ENCODE results near the gene FXYD6. TPM values are rescaled to one million over a fixed set of nuclear protein-coding genes. Genes with fewer than 3 reads are reported as not detected.
A peak's percentile ranks its signal among the peaks of the same experiment; 100 is the strongest.

The FXYD6 gene
- total RNA-seq, 1 donor from 2014 or later, result 10.5 TPM

- H3K9ac ChIP-seq (ENCODE audit: low read length), result no peak overlapping the region
- no peaks in the 10 kb centered on the region for H3K36me3 Mint-ChIP-seq (ENCODE audit: low read depth, unreplicated experiment)
- H3K4me3 Mint-ChIP-seq (ENCODE audit: unreplicated experiment), result no peak overlapping the region
- no peaks in the 10 kb centered on the region for H3K9me3 ChIP-seq (ENCODE audit: insufficient read depth, low read depth, low read length)
- no peak overlapping the region for H2AFZ ChIP-seq (ENCODE audit: low read depth, low read length)
- no peaks in the 10 kb centered on the region for H3K79me2 ChIP-seq (ENCODE audit: insufficient read depth, low read length)
- peaks cover 56% of the 10 kb centered on the region for H3K27me3 ChIP-seq (ENCODE audit: insufficient read depth, low read length)
- H3K27ac Mint-ChIP-seq (ENCODE audit: unreplicated experiment), result no peak overlapping the region
- peaks cover 4% of the 10 kb centered on the region for H4K20me1 ChIP-seq (ENCODE audit: insufficient read depth, low read length)
- no peak overlapping the region for H3K27ac ChIP-seq (ENCODE audit: low read depth, low read length)
- H3K4me1 ChIP-seq (ENCODE audit: insufficient read depth, low read length), result peaks cover 5% of the 10 kb centered on the region
- no peaks in the 10 kb centered on the region for H3K36me3 ChIP-seq (ENCODE audit: insufficient read depth, low read length)
- H3K4me3 ChIP-seq (ENCODE audit: insufficient read depth, low read depth, low read length), result no peak overlapping the region
- FAIRE-seq, result no peak
- no peak for DNase-seq (ENCODE audit: low read depth)
- H3K9me3 Mint-ChIP-seq (ENCODE audit: unreplicated experiment), result peaks cover 3% of the 10 kb centered on the region
- TF ChIP-seq EZH2 (IDR thresholded peaks at IDR 0.05; ENCODE audit: insufficient read depth, low read length), result no peak
- TF ChIP-seq CTCF (IDR thresholded peaks at IDR 0.05; ENCODE audit: insufficient read depth, low read depth, low read length), result no peak
- peaks cover 4% of the 10 kb centered on the region for H3K4me1 Mint-ChIP-seq (ENCODE audit: low read depth, unreplicated experiment)
- peaks cover 81% of the 10 kb centered on the region for H3K27me3 Mint-ChIP-seq (ENCODE audit: low read depth, unreplicated experiment)
- H3K4me2 ChIP-seq (ENCODE audit: low read length), result no peak overlapping the region
These were observed 2.0 kb upstream of the FXYD6 start for GRCh38 chr11:117878314-117878938.

GRCh38 chr11:117877120-117877784, 794 bp upstream of the FXYD6 start:
- no peak overlapping the region for H3K27ac Mint-ChIP-seq (ENCODE audit: unreplicated experiment)
- Histone ChIP-seq H2AFZ (ENCODE audit: low read depth, low read length) (peak overlapping the region; percentile 59), H3K4me3 (ENCODE audit: insufficient read depth, low read depth, low read length) (peak overlapping the region; percentile 48), H3K4me2 (ENCODE audit: low read length) (peak overlapping the region; percentile 89), H3K9ac (ENCODE audit: low read length) (peak overlapping the region; percentile 54), H3K36me3 (ENCODE audit: insufficient read depth, low read length) (no peaks in the 10 kb centered on the region), H4K20me1 (ENCODE audit: insufficient read depth, low read length) (peaks cover 4% of the 10 kb centered on the region), H3K27me3 (ENCODE audit: insufficient read depth, low read length) (peaks cover 64% of the 10 kb centered on the region), H3K79me2 (ENCODE audit: insufficient read depth, low read length) (no peaks in the 10 kb centered on the region), H3K9me3 (ENCODE audit: insufficient read depth, low read depth, low read length) (no peaks in the 10 kb centered on the region), H3K27ac (ENCODE audit: low read depth, low read length) (no peak overlapping the region), H3K4me1 (ENCODE audit: insufficient read depth, low read length) (peaks cover 5% of the 10 kb centered on the region)
- H3K36me3 Mint-ChIP-seq (ENCODE audit: low read depth, unreplicated experiment), result no peaks in the 10 kb centered on the region
- peaks cover 7% of the 10 kb centered on the region for H3K4me1 Mint-ChIP-seq (ENCODE audit: low read depth, unreplicated experiment)
- peaks cover 6% of the 10 kb centered on the region for H3K9me3 Mint-ChIP-seq (ENCODE audit: unreplicated experiment)
- FAIRE-seq, result no peak
- DNase-seq (ENCODE audit: low read depth), result no peak
- peaks cover 81% of the 10 kb centered on the region for H3K27me3 Mint-ChIP-seq (ENCODE audit: low read depth, unreplicated experiment)
- TF ChIP-seq EZH2 (IDR thresholded peaks at IDR 0.05; ENCODE audit: insufficient read depth, low read length), result no peak
- no peak for TF ChIP-seq CTCF (IDR thresholded peaks at IDR 0.05; ENCODE audit: insufficient read depth, low read depth, low read length)
- peak overlapping the region; percentile 86 for H3K4me3 Mint-ChIP-seq (ENCODE audit: unreplicated experiment)

GRCh38 chr11:117876059-117876340, 458 bp downstream of the FXYD6 start:
- H3K9me3 Mint-ChIP-seq (ENCODE audit: unreplicated experiment), result peaks cover 6% of the 10 kb centered on the region
- Histone ChIP-seq H3K36me3 (ENCODE audit: insufficient read depth, low read length) (no peaks in the 10 kb centered on the region), H3K9ac (ENCODE audit: low read length) (peak overlapping the region; percentile 58), H3K27me3 (ENCODE audit: insufficient read depth, low read length) (peaks cover 60% of the 10 kb centered on the region), H3K9me3 (ENCODE audit: insufficient read depth, low read depth, low read length) (no peaks in the 10 kb centered on the region), H2AFZ (ENCODE audit: low read depth, low read length) (peak overlapping the region; percentile 74), H3K4me2 (ENCODE audit: low read length) (peak overlapping the region; percentile 89), H3K4me3 (ENCODE audit: insufficient read depth, low read depth, low read length) (peak overlapping the region; percentile 63), H3K27ac (ENCODE audit: low read depth, low read length) (no peak overlapping the region), H3K4me1 (ENCODE audit: insufficient read depth, low read length) (peaks cover 5% of the 10 kb centered on the region), H4K20me1 (ENCODE audit: insufficient read depth, low read length) (peaks cover 4% of the 10 kb centered on the region), H3K79me2 (ENCODE audit: insufficient read depth, low read length) (no peaks in the 10 kb centered on the region)
- H3K4me3 Mint-ChIP-seq (ENCODE audit: unreplicated experiment), result peak overlapping the region; percentile 92
- FAIRE-seq, result no peak
- no peak for DNase-seq (ENCODE audit: low read depth)
- peak overlapping the region; percentile 10 for H3K27ac Mint-ChIP-seq (ENCODE audit: unreplicated experiment)
- peaks cover 75% of the 10 kb centered on the region for H3K27me3 Mint-ChIP-seq (ENCODE audit: low read depth, unreplicated experiment)
- no peaks in the 10 kb centered on the region for H3K36me3 Mint-ChIP-seq (ENCODE audit: low read depth, unreplicated experiment)
- peaks cover 7% of the 10 kb centered on the region for H3K4me1 Mint-ChIP-seq (ENCODE audit: low read depth, unreplicated experiment)
- TF ChIP-seq CTCF (IDR thresholded peaks at IDR 0.05; ENCODE audit: insufficient read depth, low read depth, low read length) (no peak), EZH2 (IDR thresholded peaks at IDR 0.05; ENCODE audit: insufficient read depth, low read length) (peak; percentile 29)
